KOPT-K1 (cell line): ENCODE data around the gene PPHLN1.
"Not testable (repeated sequence)": the region's sequence is repeated elsewhere in the genome, so short reads cannot be mapped to it uniquely, and the experiment has no call there.

Source experiments
- H3K27ac ChIP-seq: fragments of 200-600 bp; sonication (generic); 2 replicates; pipeline ENCODE4 v1.5.1; 2016; ENCODE audit warnings: antibody characterized with exemption, mild to moderate bottlenecking, low read depth, low read length; ENCODE audit not compliant: poor library complexity, severe bottlenecking
- H3K36me3 ChIP-seq: fragments of 200-600 bp; sonication (generic); 2 replicates; pipeline ENCODE4 v1.5.1; 2017; ENCODE audit warnings: antibody characterized with exemption, mild to moderate bottlenecking, low read length, moderate library complexity; ENCODE audit not compliant: insufficient read depth
- H3K9me3 ChIP-seq: fragments of 200-600 bp; sonication (generic); 2 replicates; pipeline ENCODE4 v1.5.1; 2017; ENCODE audit warnings: antibody characterized with exemption, low read length, mild to moderate bottlenecking; ENCODE audit not compliant: insufficient read depth, poor library complexity, severe bottlenecking

PPHLN1 gene

DNA sequence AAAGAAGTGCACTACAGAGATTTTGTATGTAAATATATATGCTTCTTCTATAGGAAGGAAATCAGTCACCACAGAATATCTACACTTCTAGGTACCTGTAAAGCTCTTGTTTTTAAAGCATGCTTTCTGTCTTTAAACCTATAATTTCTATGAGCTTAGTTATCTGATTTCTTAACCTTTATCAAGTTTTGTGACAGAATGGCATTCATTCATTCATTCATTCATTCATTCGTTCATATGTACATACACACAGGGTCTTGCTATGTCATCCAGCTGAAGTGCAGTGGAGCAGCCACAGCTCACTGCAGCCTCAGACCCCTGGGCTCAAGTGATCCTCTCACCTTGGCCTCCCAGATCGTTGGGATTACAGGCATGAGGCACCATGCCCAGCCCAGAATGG lies 16.1 kb downstream of the PPHLN1 start:
- H3K36me3 ChIP-seq, result peaks cover 71% of the 10 kb centered on the region
- no peaks in the 10 kb centered on the region for H3K9me3 ChIP-seq
- H3K27ac ChIP-seq, result no peak overlapping the region

DNA sequence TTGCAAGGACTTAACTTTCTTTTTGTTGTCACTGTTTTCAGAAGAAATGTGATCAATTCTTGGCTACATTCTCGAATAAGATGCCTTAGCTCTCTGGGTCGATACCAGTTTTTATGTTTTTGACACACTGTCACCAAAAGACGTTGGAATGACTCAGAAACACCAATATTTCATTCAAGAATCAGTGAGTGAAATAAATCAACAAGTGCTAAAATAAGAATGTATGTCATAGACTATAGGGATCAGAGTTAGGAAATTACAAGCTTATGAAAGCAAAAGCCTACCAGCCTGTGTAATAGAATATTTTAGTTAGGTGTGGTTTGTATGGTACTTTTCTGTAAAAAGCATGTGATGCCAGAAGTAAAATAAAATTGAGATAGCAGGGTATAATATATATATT lies 17.8 kb downstream of the PPHLN1 start:
- Histone ChIP-seq H3K9me3 (no peaks in the 10 kb centered on the region), H3K27ac (no peak overlapping the region), H3K36me3 (peaks cover 62% of the 10 kb centered on the region)

DNA sequence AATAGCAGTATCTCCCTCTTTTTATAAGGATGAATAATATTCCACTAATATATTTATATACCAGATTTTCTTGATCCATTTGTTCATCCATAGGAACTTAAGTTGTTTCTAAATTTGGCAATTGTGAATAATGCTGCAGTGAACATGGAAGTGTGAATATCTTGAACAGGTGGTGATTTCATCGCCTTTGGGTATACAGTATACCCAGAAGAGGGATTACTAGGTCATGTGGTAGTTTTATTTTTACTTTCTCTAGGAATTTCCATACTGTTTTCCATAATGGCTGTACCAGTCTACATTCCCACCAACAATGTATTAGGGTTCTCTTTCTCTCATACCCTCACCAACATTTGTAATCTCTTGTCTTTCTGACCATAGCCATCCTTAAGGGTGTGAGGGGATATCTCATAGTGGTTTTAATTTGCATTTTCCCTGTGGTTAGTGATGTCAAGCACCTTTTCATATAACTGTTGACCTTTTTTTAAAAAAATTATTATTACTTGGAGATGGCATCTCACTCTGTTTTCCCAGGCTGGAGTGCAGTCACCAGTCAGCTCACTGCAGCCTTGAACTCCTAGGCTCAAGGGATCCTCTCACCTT lies 20.5 kb downstream of the PPHLN1 start:
- H3K36me3 ChIP-seq, result peaks cover 45% of the 10 kb centered on the region
- no peak overlapping the region for H3K27ac ChIP-seq
- H3K9me3 ChIP-seq, result no peaks in the 10 kb centered on the region

DNA sequence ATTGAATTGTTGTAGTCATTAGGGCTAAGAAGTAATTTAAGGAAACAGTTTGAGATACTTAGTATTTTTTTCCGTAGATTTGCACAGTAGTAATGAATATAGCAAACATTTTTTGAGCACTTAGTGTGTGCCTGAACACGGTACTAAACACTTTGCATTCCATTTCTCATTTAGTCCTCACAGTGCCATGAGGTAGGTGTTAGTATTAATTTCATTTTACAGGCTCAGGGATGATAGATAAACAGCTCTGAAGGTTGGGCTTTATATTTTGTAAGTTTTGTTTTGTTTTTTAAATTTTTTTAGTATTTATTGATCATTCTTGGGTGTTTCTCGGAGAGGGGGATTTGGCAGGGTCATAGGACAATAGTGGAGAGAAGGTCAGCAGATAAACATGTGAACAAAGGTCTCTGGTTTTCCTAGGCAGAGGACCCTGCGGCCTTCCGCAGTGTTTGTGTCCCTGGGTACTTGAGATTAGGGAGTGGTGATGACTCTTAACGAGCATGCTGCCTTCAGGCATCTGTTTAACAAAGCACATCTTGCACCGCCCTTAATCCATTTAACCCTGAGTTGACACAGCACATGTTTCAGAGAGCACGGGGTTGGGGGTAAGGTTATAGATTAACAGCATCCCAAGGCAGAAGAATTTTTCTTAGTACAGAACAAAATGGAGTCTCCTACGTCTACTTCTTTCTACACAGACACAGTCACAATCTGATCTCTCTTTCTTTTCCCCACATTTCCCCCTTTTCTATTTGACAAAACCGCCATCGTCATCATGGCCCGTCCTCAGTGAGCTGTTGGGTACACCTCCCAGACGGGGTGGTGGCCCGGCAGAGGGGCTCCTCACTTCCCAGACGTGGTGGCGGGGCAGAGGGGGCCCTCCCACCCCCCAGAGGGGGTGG lies 23.4 kb downstream of the PPHLN1 start:
- H3K27ac ChIP-seq, H3K9me3 ChIP-seq: not testable (repeated sequence)
- peaks cover 53% of the 10 kb centered on the region for H3K36me3 ChIP-seq

DNA sequence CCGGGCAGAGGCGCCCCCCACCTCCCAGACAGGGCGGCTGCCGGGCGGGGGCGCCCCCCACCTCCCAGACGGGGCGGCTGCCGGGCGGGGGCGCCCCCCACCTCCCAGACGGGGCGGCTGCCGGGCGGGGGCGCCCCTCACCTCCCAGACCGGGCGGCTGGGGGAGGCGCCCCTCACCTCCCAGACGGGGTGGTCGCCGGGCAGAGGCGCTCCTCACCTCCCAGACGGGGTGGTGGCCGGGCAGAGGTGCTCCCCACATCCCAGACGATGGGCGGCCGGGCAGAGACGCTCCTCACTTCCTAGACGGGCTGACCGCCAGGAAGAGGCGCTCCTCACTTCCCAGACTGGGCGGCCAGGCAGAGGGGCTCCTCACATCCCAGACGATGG lies 24.0 kb downstream of the PPHLN1 start:
- H3K36me3 ChIP-seq, result peaks cover 60% of the 10 kb centered on the region
- H3K27ac ChIP-seq, H3K9me3 ChIP-seq: not testable (repeated sequence)

DNA sequence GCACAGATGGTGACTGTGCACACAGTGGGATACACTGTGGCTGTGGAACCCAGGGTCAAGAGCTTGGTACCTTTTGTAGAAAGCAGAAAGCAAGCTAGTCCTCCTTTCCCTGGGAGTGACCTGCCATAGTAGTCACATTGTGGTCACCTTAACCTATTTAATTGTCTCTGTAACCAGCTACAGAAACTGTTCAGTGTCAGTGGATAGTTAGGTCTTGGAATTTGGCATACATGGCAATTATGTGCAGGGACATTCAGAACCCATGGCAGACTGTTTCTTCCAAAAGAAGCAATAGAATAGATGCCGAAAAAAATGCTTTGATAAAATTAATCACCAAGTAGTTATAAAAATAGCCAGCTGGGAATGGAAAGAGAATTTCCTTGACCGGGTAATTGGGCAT lies 30.4 kb downstream of the PPHLN1 start:
- Histone ChIP-seq H3K9me3 (no peaks in the 10 kb centered on the region), H3K36me3 (peaks cover 76% of the 10 kb centered on the region), H3K27ac (no peak overlapping the region)

DNA sequence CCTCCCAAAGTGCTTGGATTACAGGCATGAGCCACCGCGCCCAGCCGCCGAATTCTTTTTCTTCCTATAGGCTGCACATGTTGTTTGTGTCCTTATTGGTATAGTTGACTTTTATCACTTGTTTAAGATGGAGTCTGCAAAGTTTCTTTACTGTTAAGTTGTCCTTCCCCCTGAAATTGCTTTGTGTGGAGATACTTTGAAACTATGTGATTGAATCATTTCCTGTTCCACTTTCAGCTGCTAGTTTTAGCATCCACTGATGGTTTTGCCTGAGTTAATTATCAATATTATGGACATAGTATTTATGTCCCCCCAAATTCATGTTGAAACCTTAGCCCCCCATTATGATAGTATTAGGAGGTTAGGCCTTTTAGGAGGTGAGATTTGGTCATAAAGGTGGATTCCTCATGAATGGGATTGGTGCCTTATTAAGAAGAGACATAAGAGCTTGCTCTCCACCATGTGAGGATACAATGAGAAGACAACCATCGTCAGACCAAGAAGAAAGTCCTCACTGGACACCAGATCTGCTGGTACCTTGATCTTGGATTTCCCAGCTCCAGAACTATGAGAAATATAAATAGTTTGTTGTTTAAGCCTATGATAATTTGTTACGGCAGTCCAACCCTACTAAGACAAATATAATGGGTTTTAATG lies 34.9 kb downstream of the PPHLN1 start:
- no peaks in the 10 kb centered on the region for H3K9me3 ChIP-seq
- no peak overlapping the region for H3K27ac ChIP-seq
- peaks cover 48% of the 10 kb centered on the region for H3K36me3 ChIP-seq

DNA sequence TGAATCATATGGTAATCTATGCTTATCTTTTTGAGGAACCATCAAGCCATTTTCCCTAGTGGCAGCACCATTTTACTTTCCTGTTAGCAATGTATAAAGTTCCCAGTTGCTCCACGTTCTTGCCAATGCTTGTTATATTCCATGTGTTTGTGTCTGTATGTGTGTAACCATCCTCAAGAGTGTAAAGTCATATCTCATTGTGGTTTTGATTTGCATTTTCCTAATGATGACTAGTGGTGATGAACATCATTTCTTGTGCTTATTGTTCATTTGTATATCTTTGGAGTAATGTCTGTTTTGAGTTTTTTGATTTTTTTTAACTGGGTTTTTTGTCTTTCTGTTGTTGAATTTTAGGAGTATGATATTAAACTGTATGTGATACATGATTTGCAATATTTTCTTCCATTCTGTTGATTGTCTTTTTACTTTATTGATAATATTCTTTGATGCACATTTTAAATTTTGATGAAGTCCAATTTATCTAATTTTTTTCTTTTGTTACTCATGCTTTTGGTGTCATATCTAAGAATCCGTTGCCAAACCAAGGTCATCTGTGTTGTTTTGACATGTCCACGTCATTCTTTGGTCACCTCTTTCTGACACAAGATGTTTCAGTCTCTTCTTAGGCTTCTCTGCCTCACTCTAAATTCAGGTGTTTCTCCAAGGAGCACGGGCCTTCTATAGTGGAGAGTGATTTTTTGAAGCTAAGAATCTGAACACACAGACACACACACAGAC lies 36.1 kb downstream of the PPHLN1 start:
- H3K27ac ChIP-seq, result no peak overlapping the region
- peaks cover 41% of the 10 kb centered on the region for H3K36me3 ChIP-seq
- no peaks in the 10 kb centered on the region for H3K9me3 ChIP-seq

DNA sequence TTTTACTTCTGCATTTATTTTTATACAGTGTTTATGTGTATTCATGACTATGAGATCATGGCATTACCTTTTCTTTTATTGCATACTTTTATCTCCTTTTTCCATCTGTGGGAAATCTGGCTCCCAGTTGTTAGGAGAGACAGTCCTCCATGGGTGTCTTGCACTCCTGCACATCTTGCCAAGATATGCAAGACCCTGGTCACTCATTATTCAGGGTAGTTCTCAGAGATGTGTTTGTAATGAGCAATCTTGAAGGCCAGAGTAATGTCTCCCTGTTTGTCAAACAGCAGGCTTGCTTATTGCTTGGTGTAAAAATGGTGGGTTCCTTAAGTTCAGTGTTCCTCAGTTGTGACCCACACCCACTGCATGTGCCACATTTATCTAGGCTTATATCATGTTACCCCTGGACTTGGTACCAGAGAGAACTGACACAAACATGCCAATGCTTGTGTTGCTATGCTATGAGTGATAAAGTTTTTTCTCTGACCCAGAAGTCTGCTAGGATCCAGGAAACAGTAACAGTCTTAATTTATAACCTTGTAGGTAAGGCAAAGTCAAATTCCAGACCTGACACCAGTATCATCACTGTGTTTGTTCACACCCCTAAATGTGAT lies 36.8 kb downstream of the PPHLN1 start:
- H3K36me3 ChIP-seq, result peaks cover 35% of the 10 kb centered on the region
- H3K9me3 ChIP-seq, result no peaks in the 10 kb centered on the region
- H3K27ac ChIP-seq, result no peak overlapping the region

DNA sequence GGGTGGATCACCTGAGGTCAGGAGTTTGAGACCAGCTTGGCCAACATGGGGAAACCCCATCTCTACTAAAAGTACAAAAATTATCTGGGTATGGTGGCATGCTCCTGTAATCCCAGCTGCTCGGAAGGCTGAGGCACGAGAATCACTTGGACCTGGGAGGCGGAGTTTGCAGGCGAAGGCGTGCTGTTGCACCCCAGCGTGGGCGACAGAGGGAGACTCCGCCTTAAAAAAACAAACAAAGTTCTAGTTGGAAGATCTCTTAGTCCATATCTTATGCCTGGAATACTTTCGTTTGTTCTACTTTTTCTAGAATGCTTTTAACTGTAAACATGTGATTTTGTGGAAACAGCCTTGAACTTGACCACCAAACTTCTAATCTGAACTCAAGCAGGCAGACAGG lies 38.7 kb downstream of the PPHLN1 start:
- H3K9me3 ChIP-seq, result no peaks in the 10 kb centered on the region
- H3K36me3 ChIP-seq, result peaks cover 30% of the 10 kb centered on the region
- no peak overlapping the region for H3K27ac ChIP-seq

DNA sequence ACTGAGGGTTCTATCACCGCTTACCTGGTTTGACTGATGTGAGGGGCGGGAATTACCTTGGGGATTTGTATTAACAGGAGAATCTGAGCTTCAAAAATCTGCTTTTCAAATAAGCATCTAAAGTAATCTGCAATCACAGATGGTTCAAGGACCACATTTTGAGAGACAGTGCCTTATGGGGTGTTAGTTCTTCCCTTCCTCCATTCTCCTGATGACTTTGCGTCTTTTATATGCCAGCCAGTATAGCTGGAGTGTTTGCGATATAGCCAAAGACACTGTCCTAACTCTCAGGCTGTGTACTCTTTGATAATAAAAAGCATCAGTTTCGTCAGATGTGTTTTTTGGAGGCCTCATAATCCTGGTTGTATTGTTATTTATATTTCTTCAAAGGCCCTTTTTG lies 39.5 kb downstream of the PPHLN1 start:
- Histone ChIP-seq H3K27ac (no peak overlapping the region), H3K9me3 (no peaks in the 10 kb centered on the region), H3K36me3 (peaks cover 29% of the 10 kb centered on the region)

DNA sequence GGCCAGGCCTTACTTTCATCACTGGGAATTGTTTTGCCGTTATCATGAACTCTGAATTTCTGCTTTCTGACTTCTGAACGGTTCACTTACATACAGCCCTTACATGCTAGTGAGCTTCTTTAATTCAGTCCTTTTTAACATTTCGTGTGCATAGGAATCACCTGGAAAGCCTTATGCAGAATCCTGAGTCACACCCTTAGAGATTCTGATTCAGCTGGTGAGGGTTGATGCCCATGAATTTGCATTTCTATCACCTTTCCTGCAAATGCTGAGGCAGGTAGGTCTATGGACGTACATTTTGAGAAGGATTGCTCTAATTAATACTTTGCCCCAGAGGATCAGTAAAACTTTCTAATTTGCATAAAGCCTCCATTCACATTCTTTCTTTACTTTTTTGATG lies 44.0 kb downstream of the PPHLN1 start:
- Histone ChIP-seq H3K9me3 (no peaks in the 10 kb centered on the region), H3K27ac (no peak overlapping the region), H3K36me3 (peaks cover 9% of the 10 kb centered on the region)

DNA sequence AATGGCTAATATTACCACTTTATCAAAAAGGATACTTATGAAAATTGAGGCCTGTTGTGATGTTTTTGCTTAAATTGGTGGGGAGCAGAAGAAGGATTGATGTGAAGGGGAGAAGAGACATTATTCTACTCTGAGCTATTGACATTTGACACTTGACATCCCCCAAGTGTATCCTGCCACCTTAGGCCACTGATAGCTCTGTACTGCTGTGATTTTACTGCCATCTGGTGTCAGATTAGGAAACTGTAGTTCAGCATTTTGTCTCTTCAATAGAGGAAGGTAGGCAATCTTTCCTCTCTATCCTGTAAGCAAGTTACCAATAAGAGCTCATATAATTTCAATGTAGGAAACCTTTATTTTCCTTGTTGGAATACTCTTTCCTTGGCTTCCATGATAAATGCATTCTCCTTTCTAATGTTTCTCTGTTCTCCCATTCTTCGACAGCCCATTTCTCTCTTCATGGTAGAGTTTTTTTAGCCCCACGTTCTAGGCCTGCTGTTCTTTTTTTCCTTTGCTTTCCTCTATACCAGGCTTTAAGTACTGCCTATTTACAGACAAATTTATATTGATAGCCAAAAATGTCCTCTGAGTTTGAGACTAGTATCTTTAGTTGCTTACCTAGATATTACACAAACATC lies 46.3 kb downstream of the PPHLN1 start:
- H3K27ac ChIP-seq, result no peak overlapping the region
- H3K36me3 ChIP-seq, result peaks cover 26% of the 10 kb centered on the region
- no peaks in the 10 kb centered on the region for H3K9me3 ChIP-seq

DNA sequence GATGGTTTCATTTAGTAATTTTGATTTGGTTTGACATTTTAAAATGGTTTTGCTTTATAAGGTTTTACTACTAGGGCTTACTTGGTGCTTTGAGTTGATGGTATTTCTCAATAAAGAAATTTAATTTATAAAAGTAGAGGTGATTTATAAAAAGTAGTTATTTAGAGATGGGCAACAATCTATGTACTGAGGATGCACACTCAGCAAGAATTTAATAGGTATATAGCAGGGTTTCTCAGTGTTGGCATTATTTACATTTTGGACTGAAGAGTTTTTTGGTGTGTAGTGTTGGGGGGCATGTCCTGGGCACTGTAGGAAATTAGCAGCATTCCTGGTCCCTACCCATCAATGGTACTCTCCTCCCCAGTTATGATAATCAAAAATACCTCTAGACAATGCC lies 47.7 kb downstream of the PPHLN1 start:
- Histone ChIP-seq H3K36me3 (peaks cover 36% of the 10 kb centered on the region), H3K9me3 (no peaks in the 10 kb centered on the region), H3K27ac (no peak overlapping the region)
